ENCODE measurements around the gene LAIR1. TPM values are rescaled to one million over a fixed set of nuclear protein-coding genes. Genes with fewer than 3 reads are reported as not detected.

LAIR1 gene
- total RNA-seq (2014; rRNA removed; shearing (Covaris generic); ENCODE audit: low replicate concordance), result not detected in 2 replicates

GRCh38 chr19:54364775-54365257, at the start of gene LAIR1:
Gene LAIR1, minus strand, starts transcription at chr19:54364931. Its CDS starts 127 bp downstream, at chr19:54364804.
- in situ Hi-C loops (cut with HindIII; ENCODE audit: low pct_unique_long_range_greater_than_20kb, low sequenced_read_pairs), result no loop called here
- no peak for DNase-seq (ENCODE audit: low read depth)

- in situ Hi-C loops (cut with HindIII; ENCODE audit: low pct_unique_long_range_greater_than_20kb, low sequenced_read_pairs), result no loop called here
- DNase-seq (ENCODE audit: low read depth), result no peak
Measured at GRCh38 chr19:54414156-54414555, 49.4 kb upstream of the LAIR1 start.

GRCh38 chr19:54412877-54413276, 48.1 kb upstream of the LAIR1 start:
- in situ Hi-C loops (cut with HindIII; ENCODE audit: low pct_unique_long_range_greater_than_20kb, low sequenced_read_pairs), result no loop called here
- no peak for DNase-seq (ENCODE audit: low read depth)

- no peak for DNase-seq (ENCODE audit: low read depth)
- in situ Hi-C loops (cut with HindIII; ENCODE audit: low pct_unique_long_range_greater_than_20kb, low sequenced_read_pairs), result no loop called here
Measured at GRCh38 chr19:54411033-54411432, 46.3 kb upstream of the LAIR1 start.

- DNase-seq (ENCODE audit: low read depth), result no peak
- in situ Hi-C loops (cut with HindIII; ENCODE audit: low pct_unique_long_range_greater_than_20kb, low sequenced_read_pairs), result no loop called here
Measured at GRCh38 chr19:54408456-54409026, 43.8 kb upstream of the LAIR1 start.

- in situ Hi-C loops (cut with HindIII; ENCODE audit: low pct_unique_long_range_greater_than_20kb, low sequenced_read_pairs), result no loop called here
Measured at GRCh38 chr19:54407780-54408179, 43.0 kb upstream of the LAIR1 start.

GRCh38 chr19:54405628-54406027, 40.9 kb upstream of the LAIR1 start:
- in situ Hi-C loops (cut with HindIII; ENCODE audit: low pct_unique_long_range_greater_than_20kb, low sequenced_read_pairs), result no loop called here
- DNase-seq (ENCODE audit: low read depth), result no peak

More at GRCh38 chr19:54407780-54408179, 43.0 kb upstream of the LAIR1 start:
- no peak for DNase-seq (ENCODE audit: low read depth)

- in situ Hi-C loops (cut with HindIII; ENCODE audit: low pct_unique_long_range_greater_than_20kb, low sequenced_read_pairs), result no loop called here
- DNase-seq (ENCODE audit: low read depth), result no peak
Measured at GRCh38 chr19:54403054-54403453, 38.3 kb upstream of the LAIR1 start.

GRCh38 chr19:54400913-54401312, 36.2 kb upstream of the LAIR1 start:
- DNase-seq (ENCODE audit: low read depth), result no peak
- in situ Hi-C loops (cut with HindIII; ENCODE audit: low pct_unique_long_range_greater_than_20kb, low sequenced_read_pairs), result no loop called here

- no peak for DNase-seq (ENCODE audit: low read depth)
- in situ Hi-C loops (cut with HindIII; ENCODE audit: low pct_unique_long_range_greater_than_20kb, low sequenced_read_pairs), result no loop called here
Measured at GRCh38 chr19:54399189-54399588, 34.5 kb upstream of the LAIR1 start.

- in situ Hi-C loops (cut with HindIII; ENCODE audit: low pct_unique_long_range_greater_than_20kb, low sequenced_read_pairs), result no loop called here
- no peak for DNase-seq (ENCODE audit: low read depth)
Measured at GRCh38 chr19:54395685-54396084, 31.0 kb upstream of the LAIR1 start.

GRCh38 chr19:54393381-54393780, 28.6 kb upstream of the LAIR1 start:
- no peak for DNase-seq (ENCODE audit: low read depth)
- in situ Hi-C loops (cut with HindIII; ENCODE audit: low pct_unique_long_range_greater_than_20kb, low sequenced_read_pairs), result no loop called here

- no peak for DNase-seq (ENCODE audit: low read depth)
- in situ Hi-C loops (cut with HindIII; ENCODE audit: low pct_unique_long_range_greater_than_20kb, low sequenced_read_pairs), result no loop called here
Measured at GRCh38 chr19:54392105-54392504, 27.4 kb upstream of the LAIR1 start.

GRCh38 chr19:54391589-54392061, 26.9 kb upstream of the LAIR1 start:
- DNase-seq (ENCODE audit: low read depth), result no peak
- in situ Hi-C loops (cut with HindIII; ENCODE audit: low pct_unique_long_range_greater_than_20kb, low sequenced_read_pairs), result no loop called here

- peak; percentile 44 for DNase-seq (ENCODE audit: low read depth)
- in situ Hi-C loops (cut with HindIII; ENCODE audit: low pct_unique_long_range_greater_than_20kb, low sequenced_read_pairs), result no loop called here
Measured at GRCh38 chr19:54390942-54391577, 26.3 kb upstream of the LAIR1 start.

- in situ Hi-C loops (cut with HindIII; ENCODE audit: low pct_unique_long_range_greater_than_20kb, low sequenced_read_pairs), result no loop called here
- no peak for DNase-seq (ENCODE audit: low read depth)
Measured at GRCh38 chr19:54389553-54389952, 24.8 kb upstream of the LAIR1 start.

GRCh38 chr19:54388802-54389139, 24.0 kb upstream of the LAIR1 start:
- DNase-seq (ENCODE audit: low read depth), result no peak
- in situ Hi-C loops (cut with HindIII; ENCODE audit: low pct_unique_long_range_greater_than_20kb, low sequenced_read_pairs), result no loop called here

- no peak for DNase-seq (ENCODE audit: low read depth)
- in situ Hi-C loops (cut with HindIII; ENCODE audit: low pct_unique_long_range_greater_than_20kb, low sequenced_read_pairs), result no loop called here
Measured at GRCh38 chr19:54387991-54388801, 23.5 kb upstream of the LAIR1 start.

- in situ Hi-C loops (cut with HindIII; ENCODE audit: low pct_unique_long_range_greater_than_20kb, low sequenced_read_pairs), result no loop called here
- DNase-seq (ENCODE audit: low read depth), result no peak
Measured at GRCh38 chr19:54383330-54383729, 18.6 kb upstream of the LAIR1 start.

Measured in Caki2 (cell line).